Omental fat pad (tissue), 4 donors: ENCODE results near the gene CADPS2. TPM values are rescaled to one million over a fixed set of nuclear protein-coding genes. Genes with fewer than 3 reads are reported as not detected.

Experiments used
- ATAC-seq: fragments of 150-250 bp; one replicate; pipeline ENCODE4 v1.9.1; 2016; ENCODE audit warnings: mild to moderate bottlenecking, moderate library complexity; ENCODE audit not compliant: low FRiP score
- DNase-seq: peaks from one replicate; pipeline ENCODE4 v3.0.0-alpha.2; 2019; ENCODE audit warnings: low spot score
- CTCF ChIP-seq, 3 donors: fragments of 450-650 bp; IDR thresholded peaks; one replicate each; pipeline ENCODE4 v1.5.1; 2016 to 2017; ENCODE audit warnings: antibody characterized with exemption in 3 of 3, mild to moderate bottlenecking in 3 of 3, moderate library complexity in 2 of 3
- total RNA-seq, 4 donors: library from RNA; depleted of rRNA; stranded (reverse); fragments of >200 nt; gene quantifications; one replicate each; pipeline ENCODE4 v1.1.0, GENCODE V29; 2016

CADPS2 gene
- total RNA-seq, 4 donors from 2014 or later, result 15.3 to 41.9 (median 24.4) TPM

- TF ChIP-seq CTCF (IDR thresholded peaks at IDR 0.05), result no peak
- ATAC-seq (no peak), DNase-seq (no peak)
These were observed 97.1 kb downstream of the CADPS2 start for GRCh38 chr7:122789156-122789555.

GRCh38 chr7:122770686-122771335 is 115.4 kb downstream of the CADPS2 start:
- DNase-seq (no peak), ATAC-seq (no peak)
- no peak for TF ChIP-seq CTCF (IDR thresholded peaks at IDR 0.05)

GRCh38 chr7:122768827-122769226 is 117.4 kb downstream of the CADPS2 start:
- no peak for TF ChIP-seq CTCF (IDR thresholded peaks at IDR 0.05)
- ATAC-seq (no peak), DNase-seq (no peak)

- no peak for DNase-seq
- no peak for ATAC-seq
- no peak for TF ChIP-seq CTCF (IDR thresholded peaks at IDR 0.05)
These were observed 118.9 kb downstream of the CADPS2 start for GRCh38 chr7:122767339-122767738.

GRCh38 chr7:122766593-122766992 is 119.7 kb downstream of the CADPS2 start:
- ATAC-seq (no peak), DNase-seq (no peak)
- TF ChIP-seq CTCF (IDR thresholded peaks at IDR 0.05), result no peak

- DNase-seq (no peak), ATAC-seq (no peak)
- TF ChIP-seq CTCF (IDR thresholded peaks at IDR 0.05), result no peak
These were observed 121.4 kb downstream of the CADPS2 start for GRCh38 chr7:122764902-122765301.

GRCh38 chr7:122764020-122764419 is 122.2 kb downstream of the CADPS2 start:
- ATAC-seq, result no peak
- no peak for DNase-seq
- no peak for TF ChIP-seq CTCF (IDR thresholded peaks at IDR 0.05)
